CD4-positive, alpha-beta memory T cell (primary cell): ENCODE results near the gene GRIA4. TPM values are rescaled to one million over a fixed set of nuclear protein-coding genes. Genes with fewer than 3 reads are reported as not detected.
"Not testable (repeated sequence)": the region's sequence is repeated elsewhere in the genome, so short reads cannot be mapped to it uniquely, and the experiment has no call there.

ENCODE experiments used
- CTCF ChIA-PET: fragments of 350-600 bp; sonication (Branson Sonifier 250); formaldehyde crosslinking; loops from one replicate; lab custom pipeline; 2021; ENCODE audit warnings: inconsistent platforms; ENCODE audit not compliant: partially characterized antibody; lab: Charles Lee
- POLR2A ChIA-PET: fragments of 350-600 bp; sonication (Branson Sonifier 250); formaldehyde crosslinking; loops from one replicate; lab custom pipeline; 2021; ENCODE audit not compliant: partially characterized antibody; lab: Charles Lee
- DNase-seq, 5 donors: peaks; one replicate each; pipeline versions ENCODE4 v3.0.0 to v3.0.0-alpha.2; 2020 to 2022; ENCODE audit warnings: mixed read lengths in 1 of 5
- H3K27ac ChIP-seq: one replicate; pipeline ENCODE4 v1.7.0; 2013; ENCODE audit warnings: low read depth, low read length
- H3K27me3 ChIP-seq: 2 replicates; pipeline ENCODE4 v1.7.0; 2013; ENCODE audit warnings: mild to moderate bottlenecking, low read length, moderate library complexity; ENCODE audit not compliant: insufficient read depth
- H3K36me3 ChIP-seq: 2 replicates; pipeline ENCODE4 v1.7.0; 2013; ENCODE audit warnings: mild to moderate bottlenecking, low read length, moderate library complexity; ENCODE audit not compliant: insufficient read depth
- H3K4me1 ChIP-seq: 2 replicates; pipeline ENCODE4 v1.7.0; 2013; ENCODE audit warnings: mild to moderate bottlenecking, low read length, moderate library complexity; ENCODE audit not compliant: insufficient read depth
- H3K4me3 ChIP-seq, 2 donors: one replicate each; pipeline ENCODE4 v1.7.0; 2013; ENCODE audit warnings: low read length in 2 of 2, mild to moderate bottlenecking in 1 of 2
- H3K9me3 ChIP-seq, 2 donors: one replicate each; pipeline ENCODE4 v1.7.0; 2013; ENCODE audit warnings: low read length in 2 of 2, control low read depth in 1 of 2; ENCODE audit not compliant: control insufficient read depth in 1 of 2
- H3K27ac Mint-ChIP-seq, 7 donors: one replicate each; pipeline ENCODE4 v1.8.0; 2020 to 2021; ENCODE audit warnings: mixed read lengths in 7 of 7, mild to moderate bottlenecking in 6 of 7, inconsistent platforms in 3 of 7, moderate library complexity in 3 of 7
- H3K27me3 Mint-ChIP-seq, 2 donors: one replicate each; pipeline ENCODE4 v1.8.0; 2020 to 2021; ENCODE audit warnings: mixed read lengths in 2 of 2
- H3K36me3 Mint-ChIP-seq, 2 donors: one replicate each; pipeline ENCODE4 v1.8.0; 2020 to 2021; ENCODE audit warnings: mixed read lengths in 2 of 2, inconsistent platforms in 1 of 2, mild to moderate bottlenecking in 1 of 2
- H3K4me1 Mint-ChIP-seq, 4 donors: one replicate each; pipeline ENCODE4 v1.8.0; 2020 to 2021; ENCODE audit warnings: mixed read lengths in 4 of 4, mild to moderate bottlenecking in 1 of 4
- H3K4me3 Mint-ChIP-seq, 8 donors: one replicate each; pipeline ENCODE4 v1.8.0; 2020 to 2021; ENCODE audit warnings: mixed read lengths in 8 of 8, mild to moderate bottlenecking in 7 of 8, moderate library complexity in 6 of 8, inconsistent platforms in 3 of 8
- H3K9me3 Mint-ChIP-seq, 8 donors: one replicate each; pipeline ENCODE4 v1.8.0; 2020 to 2021; ENCODE audit warnings: mixed read lengths in 8 of 8, mild to moderate bottlenecking in 5 of 8, inconsistent platforms in 3 of 8, moderate library complexity in 1 of 8
- intact Hi-C: fragments of 100-400 bp; cut with micrococcal nuclease; formaldehyde crosslinking; loops from one replicate; pipeline ENCODE4 v1.15.1; 2023
- polyA plus RNA-seq, 2 donors: library from polyadenylated mRNA; unstranded; fragments of 300-500 nt; fragmentation: Illumina TruSeq; gene quantifications; one replicate each; pipeline ENCODE4 v1.2.3, GENCODE V29; 2021
- total RNA-seq, 2 experiments: library from RNA; stranded (reverse); gene quantifications; one replicate each; pipeline ENCODE4 v1.2.3, GENCODE V29; 2021

The GRIA4 gene
- total and polyA plus RNA-seq, 4 experiments from 2014 or later: not detected

DNA sequence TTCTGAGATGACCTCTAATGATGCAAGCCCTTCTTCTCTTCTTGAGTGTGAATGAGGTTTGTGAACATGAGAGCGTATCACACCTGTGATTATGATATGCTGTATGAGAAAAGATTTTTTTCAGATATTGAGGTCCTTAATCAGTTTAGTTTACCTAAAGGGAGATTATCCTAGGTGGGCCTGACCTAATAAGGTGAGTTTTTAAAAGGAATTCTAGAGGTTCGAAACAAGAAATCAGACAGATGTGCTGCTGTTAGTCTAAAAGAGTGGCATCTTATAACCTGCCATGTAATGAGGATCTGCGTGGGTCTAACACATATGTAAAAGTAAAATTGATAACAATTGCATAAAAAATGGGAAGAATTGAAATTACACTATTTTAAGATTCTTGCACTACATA lies 378.3 kb downstream of the GRIA4 start:
- no peak overlapping the region for H3K27ac Mint-ChIP-seq
- H3K36me3 Mint-ChIP-seq: peaks cover 8% of the 10 kb centered on the region in 2 donors

DNA sequence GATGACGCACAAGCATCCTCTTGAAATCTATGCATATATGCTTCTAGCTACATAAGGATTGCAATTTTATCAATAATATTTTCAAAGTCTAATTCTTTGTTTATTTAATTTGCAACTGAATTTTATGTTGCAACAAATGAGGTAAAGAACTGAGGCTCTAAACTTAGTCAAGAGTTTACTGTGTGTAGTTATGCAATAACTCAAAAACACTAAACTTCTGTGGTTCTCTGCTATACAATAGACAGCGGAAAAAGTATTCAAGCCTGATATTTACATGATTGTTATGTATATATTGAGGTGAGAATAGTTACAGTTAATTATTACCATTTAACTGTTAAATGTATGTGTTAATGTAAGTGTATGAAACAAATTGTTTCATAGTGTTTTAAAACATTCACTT lies 379.3 kb downstream of the GRIA4 start:
- Histone ChIP-seq H3K36me3 (no peaks in the 10 kb centered on the region), H3K27me3 (no peaks in the 10 kb centered on the region), H3K27ac (no peak overlapping the region), H3K9me3 (no peaks in the 10 kb centered on the region), H3K4me3 (no peak overlapping the region), H3K4me1 (no peaks in the 10 kb centered on the region)
- ChIA-PET CTCF (no interaction called here), POLR2A (no interaction called here)
- Mint-ChIP-seq H3K27me3 (no peaks in the 10 kb centered on the region), H3K36me3 (peaks cover 15% of the 10 kb centered on the region in 2 donors), H3K4me3 (no peak overlapping the region), H3K9me3 (peaks cover 5 to 19% (median 11%) of the 10 kb centered on the region in 8 donors), H3K4me1 (no peaks in the 10 kb centered on the region), H3K27ac (no peak overlapping the region)
- no peak for DNase-seq
- intact Hi-C loops: no loop called here

More for the DNA sequence above, 378.3 kb downstream of the GRIA4 start:
- ChIA-PET CTCF (no interaction called here), POLR2A (no interaction called here)
- Histone ChIP-seq H3K27me3 (no peaks in the 10 kb centered on the region), H3K4me1 (no peaks in the 10 kb centered on the region), H3K27ac (no peak overlapping the region), H3K4me3 (no peak overlapping the region), H3K36me3 (no peaks in the 10 kb centered on the region), H3K9me3 (no peaks in the 10 kb centered on the region)
- H3K4me3 Mint-ChIP-seq: no peak overlapping the region
- H3K4me1 Mint-ChIP-seq: no peaks in the 10 kb centered on the region
- DNase-seq: no peak
- H3K9me3 Mint-ChIP-seq: peaks cover 3 to 11% (median 5%) of the 10 kb centered on the region in 8 donors
- intact Hi-C loops: no loop called here
- no peaks in the 10 kb centered on the region for H3K27me3 Mint-ChIP-seq

DNA sequence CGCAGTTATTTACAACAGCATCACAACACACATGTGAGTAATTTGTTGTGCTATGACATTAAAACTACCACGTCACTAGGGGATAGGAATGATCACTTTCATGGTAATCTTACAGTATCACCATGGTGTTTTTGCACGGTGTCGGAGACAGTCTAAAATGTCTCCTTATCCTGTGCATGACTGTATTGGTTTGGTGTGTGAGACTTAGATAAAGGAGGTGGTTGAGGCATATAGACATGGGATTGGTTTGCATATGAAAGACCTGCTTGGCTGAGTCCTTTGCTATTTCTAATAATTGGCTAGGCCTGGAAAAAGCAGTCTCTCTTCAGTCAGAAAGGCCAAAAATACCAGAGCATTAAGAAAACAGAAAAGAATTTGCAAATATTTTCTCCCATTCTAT lies 382.0 kb downstream of the GRIA4 start:
- intact Hi-C loops: no loop called here
- H3K27me3 Mint-ChIP-seq: no peaks in the 10 kb centered on the region

DNA sequence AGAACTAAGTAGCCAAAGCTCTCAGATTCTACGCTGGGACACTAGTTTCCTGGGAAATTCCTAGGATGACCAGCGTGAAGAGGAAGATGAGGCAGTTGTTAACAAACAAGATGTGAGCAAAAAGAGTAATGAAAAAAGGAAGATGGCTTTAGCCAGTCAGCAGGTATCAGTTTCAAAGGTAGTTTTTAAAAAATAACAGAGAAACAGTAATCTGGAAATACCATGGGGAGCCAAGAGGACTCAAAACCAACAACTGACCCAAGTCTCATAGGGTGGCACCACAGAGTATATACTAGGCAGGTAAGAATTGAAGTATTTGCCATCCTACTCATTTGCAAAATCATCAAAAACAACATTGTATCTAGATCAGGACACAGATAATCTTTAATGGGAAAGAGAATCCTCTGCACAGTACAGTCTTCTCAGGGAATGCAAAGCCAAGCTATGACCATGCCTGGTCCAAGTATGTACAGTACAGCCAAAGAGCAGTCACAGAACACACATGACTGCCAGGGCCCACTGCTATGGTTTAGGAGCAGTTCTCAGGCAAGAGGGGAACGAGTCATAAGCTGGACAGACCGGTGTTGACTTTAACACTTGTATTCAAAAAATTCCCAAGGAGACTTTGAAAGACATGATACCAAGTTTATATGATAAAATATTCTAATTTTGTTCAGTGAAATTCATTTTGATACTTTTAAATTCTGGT lies 391.6 kb downstream of the GRIA4 start:
- POLR2A ChIA-PET: no interaction called here
- Mint-ChIP-seq H3K27ac (no peak overlapping the region), H3K4me1 (peaks cover 0 to 31% (median 16%) of the 10 kb centered on the region in 4 donors), H3K4me3 (no peak overlapping the region), H3K36me3 (peaks cover 46 to 85% of the 10 kb centered on the region in 2 donors), H3K27me3 (no peaks in the 10 kb centered on the region), H3K9me3 (peaks cover 3 to 21% (median 14%) of the 10 kb centered on the region in 8 donors)
- intact Hi-C loops: no loop called here
- Histone ChIP-seq H3K27me3 (no peaks in the 10 kb centered on the region), H3K4me1 (no peaks in the 10 kb centered on the region), H3K9me3 (no peaks in the 10 kb centered on the region), H3K36me3 (no peaks in the 10 kb centered on the region), H3K4me3 (no peak overlapping the region), H3K27ac (no peak overlapping the region)
- no peak for DNase-seq
- CTCF ChIA-PET: no interaction called here

More for the DNA sequence above, 382.0 kb downstream of the GRIA4 start:
- no peaks in the 10 kb centered on the region for H3K4me1 Mint-ChIP-seq
- H3K9me3 Mint-ChIP-seq: peaks cover 5 to 29% (median 14%) of the 10 kb centered on the region in 8 donors
- DNase-seq: no peak
- H3K4me3 Mint-ChIP-seq: no peak overlapping the region
- CTCF ChIA-PET: no interaction called here
- Histone ChIP-seq H3K4me3 (no peak overlapping the region), H3K27ac (no peak overlapping the region), H3K36me3 (no peaks in the 10 kb centered on the region), H3K27me3 (no peaks in the 10 kb centered on the region), H3K9me3 (no peaks in the 10 kb centered on the region), H3K4me1 (no peaks in the 10 kb centered on the region)
- peaks cover 32 to 36% of the 10 kb centered on the region in 2 donors for H3K36me3 Mint-ChIP-seq
- H3K27ac Mint-ChIP-seq: no peak overlapping the region
- POLR2A ChIA-PET: no interaction called here

DNA sequence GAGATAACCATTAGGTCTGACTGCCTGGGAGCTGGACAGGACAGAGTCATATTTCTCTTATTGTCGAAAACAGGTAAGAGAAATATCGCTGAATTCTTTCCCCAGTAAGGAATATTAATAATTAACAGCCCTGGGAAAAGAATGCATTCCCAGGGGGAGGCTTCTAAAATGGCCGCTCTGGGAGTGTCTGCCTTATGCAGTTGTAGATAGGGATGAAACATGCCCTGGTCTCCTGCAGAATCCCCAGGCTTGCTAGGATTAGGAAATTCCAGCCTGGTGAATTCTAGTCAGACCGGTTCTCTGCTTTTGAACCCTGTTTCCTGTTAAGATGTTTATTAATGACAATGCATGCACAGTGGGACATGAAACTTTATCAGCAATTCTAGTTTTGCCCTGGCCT lies 393.2 kb downstream of the GRIA4 start:
- H3K36me3 ChIP-seq, H3K4me3 ChIP-seq, DNase-seq, CTCF ChIA-PET, intact Hi-C loops, H3K27me3 Mint-ChIP-seq, H3K27me3 ChIP-seq, H3K4me3 Mint-ChIP-seq, H3K27ac ChIP-seq, H3K4me1 ChIP-seq, POLR2A ChIA-PET, H3K27ac Mint-ChIP-seq, H3K9me3 ChIP-seq: not testable (repeated sequence)
- H3K4me1 Mint-ChIP-seq: peaks cover 8 to 36% (median 15%) of the 10 kb centered on the region in 4 donors
- H3K9me3 Mint-ChIP-seq: peaks cover 3 to 19% (median 14%) of the 10 kb centered on the region in 8 donors
- H3K36me3 Mint-ChIP-seq: peaks cover 58 to 85% of the 10 kb centered on the region in 2 donors

DNA sequence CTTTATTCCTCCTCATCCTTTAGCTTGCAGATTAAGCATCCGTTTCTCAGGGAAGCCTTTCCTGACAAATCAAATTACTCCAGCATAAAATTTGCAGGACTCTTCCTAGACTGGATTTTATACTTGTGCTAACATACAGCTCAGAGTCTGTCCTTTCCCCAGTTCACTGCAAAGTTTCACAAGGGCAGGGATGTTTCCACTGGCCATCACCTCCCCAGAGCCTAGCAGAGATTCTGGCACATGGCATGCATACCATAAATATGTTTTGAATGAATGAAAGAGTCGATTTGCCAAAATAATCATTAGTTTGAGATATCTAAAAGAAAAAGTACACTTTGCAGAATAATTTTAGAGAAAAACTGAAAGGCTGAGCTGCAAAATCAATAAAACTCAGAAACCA lies 401.6 kb downstream of the GRIA4 start:
- H3K27ac ChIP-seq: no peak overlapping the region
- H3K27me3 Mint-ChIP-seq: no peaks in the 10 kb centered on the region
- no peak overlapping the region for H3K4me3 Mint-ChIP-seq
- peaks cover 0 to 4% (median 0%) of the 10 kb centered on the region in 8 donors for H3K9me3 Mint-ChIP-seq
- H3K36me3 Mint-ChIP-seq: peaks cover 56 to 64% of the 10 kb centered on the region in 2 donors
- peaks cover 27 to 58% (median 42%) of the 10 kb centered on the region in 4 donors for H3K4me1 Mint-ChIP-seq
- no peaks in the 10 kb centered on the region for H3K27me3 ChIP-seq
- no peak overlapping the region for H3K4me3 ChIP-seq
- ChIA-PET CTCF (no interaction called here), POLR2A (no interaction called here)
- peaks cover 10% of the 10 kb centered on the region for H3K4me1 ChIP-seq
- DNase-seq: no peak
- intact Hi-C loops: no loop called here
- peaks cover 31% of the 10 kb centered on the region for H3K36me3 ChIP-seq
- H3K27ac Mint-ChIP-seq: no peak overlapping the region
- H3K9me3 ChIP-seq: no peaks in the 10 kb centered on the region

DNA sequence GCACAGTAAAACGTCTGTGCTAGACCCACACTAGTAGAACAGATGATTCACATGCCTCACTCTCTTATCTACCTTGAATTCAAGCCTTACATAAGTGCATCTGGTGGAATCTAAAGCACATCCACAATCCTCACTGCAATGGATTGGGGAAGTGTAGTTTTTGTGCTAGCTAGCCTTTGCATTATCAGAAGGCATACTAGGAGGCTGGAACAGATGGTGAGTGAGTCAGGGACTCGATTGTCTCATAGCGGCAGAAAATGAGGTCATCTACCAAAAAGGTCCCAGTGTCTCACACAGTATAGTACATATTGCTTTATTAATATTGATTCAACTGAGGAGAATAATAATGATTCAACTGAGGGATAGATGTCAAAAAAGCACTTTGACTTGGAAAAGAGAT lies 402.9 kb downstream of the GRIA4 start:
- Histone ChIP-seq H3K36me3 (peaks cover 28% of the 10 kb centered on the region), H3K9me3 (no peaks in the 10 kb centered on the region), H3K4me1 (peaks cover 17% of the 10 kb centered on the region), H3K4me3 (no peak overlapping the region), H3K27me3 (no peaks in the 10 kb centered on the region), H3K27ac (no peak overlapping the region)
- peaks cover 43 to 53% of the 10 kb centered on the region in 2 donors for H3K36me3 Mint-ChIP-seq
- ChIA-PET POLR2A (no interaction called here), CTCF (no interaction called here)
- H3K27ac Mint-ChIP-seq: no peak overlapping the region
- no peak overlapping the region for H3K4me3 Mint-ChIP-seq
- no peaks in the 10 kb centered on the region for H3K9me3 Mint-ChIP-seq
- peaks cover 27 to 60% (median 45%) of the 10 kb centered on the region in 4 donors for H3K4me1 Mint-ChIP-seq
- H3K27me3 Mint-ChIP-seq: no peaks in the 10 kb centered on the region
- DNase-seq: no peak
- intact Hi-C loops: no loop called here
